Measurements from ENCODE around the gene COX7B2. TPM values are rescaled to one million over a fixed set of nuclear protein-coding genes. Genes with fewer than 3 reads are reported as not detected.

COX7B2 gene
- total RNA-seq, 2 experiments from 2014 or later: not detected

DNA sequence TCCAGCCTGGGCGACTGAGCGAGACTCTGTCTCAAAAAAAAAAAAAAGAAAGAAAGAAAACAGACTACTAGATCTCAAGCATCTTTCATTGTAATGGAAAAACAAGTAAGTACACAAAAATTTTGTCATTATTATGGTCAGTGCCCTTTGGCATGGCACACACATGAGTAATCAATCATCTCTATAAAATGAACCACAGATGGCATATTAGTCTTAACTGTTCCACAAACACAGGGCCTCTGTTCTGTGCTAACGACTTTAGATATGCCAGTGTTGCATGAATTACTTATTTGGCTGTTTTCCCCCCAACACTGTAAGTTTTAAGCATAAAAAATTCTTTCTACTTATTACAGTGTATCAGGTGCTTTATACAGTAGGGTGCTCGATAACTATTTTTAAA lies 90.4 kb downstream of the COX7B2 start:
- no peaks in the 10 kb centered on the region for H3K9me3 Mint-ChIP-seq
- CTCF ChIA-PET: no interaction called here
- no peak overlapping the region for H3K4me3 ChIP-seq (ENCODE audit: low read length)
- H3K4me1 Mint-ChIP-seq (ENCODE audit: low read depth): no peaks in the 10 kb centered on the region
- H3K27me3 ChIP-seq (ENCODE audit: control insufficient read depth in 1 of 2, insufficient read depth in 2 of 2, low read length in 2 of 2): no peaks in the 10 kb centered on the region
- H3K36me3 ChIP-seq (ENCODE audit: insufficient read depth, low read length): no peaks in the 10 kb centered on the region
- TF ChIP-seq, protein P1, sequence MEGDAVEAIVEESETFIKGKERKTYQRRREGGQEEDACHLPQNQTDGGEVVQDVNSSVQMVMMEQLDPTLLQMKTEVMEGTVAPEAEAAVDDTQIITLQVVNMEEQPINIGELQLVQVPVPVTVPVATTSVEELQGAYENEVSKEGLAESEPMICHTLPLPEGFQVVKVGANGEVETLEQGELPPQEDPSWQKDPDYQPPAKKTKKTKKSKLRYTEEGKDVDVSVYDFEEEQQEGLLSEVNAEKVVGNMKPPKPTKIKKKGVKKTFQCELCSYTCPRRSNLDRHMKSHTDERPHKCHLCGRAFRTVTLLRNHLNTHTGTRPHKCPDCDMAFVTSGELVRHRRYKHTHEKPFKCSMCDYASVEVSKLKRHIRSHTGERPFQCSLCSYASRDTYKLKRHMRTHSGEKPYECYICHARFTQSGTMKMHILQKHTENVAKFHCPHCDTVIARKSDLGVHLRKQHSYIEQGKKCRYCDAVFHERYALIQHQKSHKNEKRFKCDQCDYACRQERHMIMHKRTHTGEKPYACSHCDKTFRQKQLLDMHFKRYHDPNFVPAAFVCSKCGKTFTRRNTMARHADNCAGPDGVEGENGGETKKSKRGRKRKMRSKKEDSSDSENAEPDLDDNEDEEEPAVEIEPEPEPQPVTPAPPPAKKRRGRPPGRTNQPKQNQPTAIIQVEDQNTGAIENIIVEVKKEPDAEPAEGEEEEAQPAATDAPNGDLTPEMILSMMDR (IDR thresholded peaks at IDR 0.05): no peak
- POLR2A ChIA-PET: no interaction called here
- DNase-seq (no peak), ATAC-seq (ENCODE audit: poor library complexity) (no peak)
- no peak overlapping the region for H3K4me3 Mint-ChIP-seq
- H3K9me3 ChIP-seq (ENCODE audit: control insufficient read depth in 1 of 2, insufficient read depth in 1 of 2, low read length in 2 of 2): peaks cover 0 to 4% of the 10 kb centered on the region in 2 experiments
- no peak overlapping the region for H3K27ac Mint-ChIP-seq
- intact Hi-C loops (cut with DNase I, micrococcal nuclease): no loop called here
- H3K4me1 ChIP-seq (ENCODE audit: insufficient read depth, low read length): no peaks in the 10 kb centered on the region
- no peaks in the 10 kb centered on the region for H3K36me3 Mint-ChIP-seq (ENCODE audit: low read depth)
- H3K27me3 Mint-ChIP-seq: no peaks in the 10 kb centered on the region
- H3K27ac ChIP-seq (ENCODE audit: low read depth in 1 of 2, low read length in 2 of 2): no peak overlapping the region

DNA sequence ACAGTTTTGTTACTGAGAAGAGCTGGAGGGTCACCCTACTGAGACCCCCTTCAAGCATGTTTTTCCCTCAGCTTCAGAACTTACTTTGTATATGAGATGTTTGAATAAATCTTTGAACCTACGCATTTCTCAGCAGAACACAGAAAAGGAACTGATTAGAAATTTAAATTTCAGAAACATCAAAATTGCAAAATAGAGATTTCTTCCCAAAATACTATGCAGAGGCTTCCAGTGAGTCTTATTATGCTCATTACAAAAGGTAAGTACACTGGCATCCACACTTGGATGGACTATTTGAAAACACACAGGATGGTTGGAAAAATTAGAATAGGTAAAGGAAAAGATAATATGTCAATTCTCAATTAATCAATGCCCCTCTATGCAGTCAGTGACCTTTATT lies 91.2 kb downstream of the COX7B2 start:
- Histone ChIP-seq H3K9me3 (ENCODE audit: control insufficient read depth in 1 of 2, insufficient read depth in 1 of 2, low read length in 2 of 2) (peaks cover 0 to 4% of the 10 kb centered on the region in 2 experiments), H3K4me1 (ENCODE audit: insufficient read depth, low read length) (no peaks in the 10 kb centered on the region), H3K4me3 (ENCODE audit: low read length) (no peak overlapping the region), H3K27me3 (ENCODE audit: control insufficient read depth in 1 of 2, insufficient read depth in 2 of 2, low read length in 2 of 2) (no peaks in the 10 kb centered on the region), H3K36me3 (ENCODE audit: insufficient read depth, low read length) (no peaks in the 10 kb centered on the region), H3K27ac (ENCODE audit: low read depth in 1 of 2, low read length in 2 of 2) (no peak overlapping the region)
- Mint-ChIP-seq H3K27ac (no peak overlapping the region), H3K4me1 (ENCODE audit: low read depth) (no peaks in the 10 kb centered on the region), H3K36me3 (ENCODE audit: low read depth) (no peaks in the 10 kb centered on the region), H3K27me3 (no peaks in the 10 kb centered on the region), H3K9me3 (no peaks in the 10 kb centered on the region), H3K4me3 (no peak overlapping the region)
- no peak for ATAC-seq (ENCODE audit: poor library complexity)
- DNase-seq: no peak
- ChIA-PET CTCF (no interaction called here), POLR2A (no interaction called here)
- intact Hi-C loops (cut with DNase I, micrococcal nuclease): no loop called here
- TF ChIP-seq, protein P1 (IDR thresholded peaks at IDR 0.05): no peak

DNA sequence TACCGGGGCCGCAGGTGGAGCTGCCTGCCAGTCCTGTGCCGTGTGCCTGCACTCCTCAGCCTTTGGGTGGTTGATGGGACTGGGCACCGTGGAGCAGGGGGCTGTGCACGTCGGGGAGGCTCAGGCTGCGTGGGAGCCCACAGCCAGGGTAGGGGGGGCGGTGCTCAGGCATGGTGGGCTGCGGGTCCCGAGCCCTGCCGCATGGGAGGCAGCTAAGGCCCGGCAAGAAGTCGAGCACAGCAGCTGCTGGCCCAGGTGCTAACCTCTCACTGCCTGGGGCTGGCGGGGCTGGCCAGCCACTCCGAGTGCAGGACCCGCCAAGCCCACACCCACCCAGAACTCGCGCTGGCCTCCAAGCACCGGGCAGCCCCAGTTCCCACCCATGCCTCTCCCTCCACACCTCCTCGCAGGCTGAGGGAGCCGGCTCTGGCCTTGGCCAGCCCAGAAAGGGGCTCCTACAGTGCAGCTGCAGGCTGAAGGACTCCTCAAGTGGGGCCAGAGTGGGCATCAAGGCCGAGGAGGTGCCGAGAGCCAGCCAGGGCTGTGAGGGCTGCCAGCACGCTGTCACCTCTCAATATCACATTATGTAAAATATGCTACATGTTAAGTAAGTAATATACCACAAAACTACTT lies 104.1 kb downstream of the COX7B2 start:
- ChIA-PET CTCF (no interaction called here), POLR2A (no interaction called here)
- Mint-ChIP-seq H3K9me3 (no peaks in the 10 kb centered on the region), H3K27me3 (no peaks in the 10 kb centered on the region), H3K4me3 (no peak overlapping the region), H3K4me1 (ENCODE audit: low read depth) (no peaks in the 10 kb centered on the region), H3K27ac (no peak overlapping the region), H3K36me3 (ENCODE audit: low read depth) (no peaks in the 10 kb centered on the region)
- intact Hi-C loops (cut with DNase I, micrococcal nuclease): no loop called here
- Histone ChIP-seq H3K36me3 (ENCODE audit: insufficient read depth, low read length) (no peaks in the 10 kb centered on the region), H3K27me3 (ENCODE audit: control insufficient read depth in 1 of 2, insufficient read depth in 2 of 2, low read length in 2 of 2) (no peaks in the 10 kb centered on the region), H3K27ac (ENCODE audit: low read depth in 1 of 2, low read length in 2 of 2) (no peak overlapping the region), H3K4me1 (ENCODE audit: insufficient read depth, low read length) (no peaks in the 10 kb centered on the region), H3K4me3 (ENCODE audit: low read length) (no peak overlapping the region), H3K9me3 (ENCODE audit: control insufficient read depth in 1 of 2, insufficient read depth in 1 of 2, low read length in 2 of 2) (peaks cover 0 to 8% of the 10 kb centered on the region in 2 experiments)
- DNase-seq (peak in 1 of 14 experiments; percentile 4), ATAC-seq (ENCODE audit: poor library complexity) (no peak)
- TF ChIP-seq, protein P1 (IDR thresholded peaks at IDR 0.05): no peak

Data from CD4-positive, alpha-beta T cell (primary cell).